Fibroblast of lung (primary cell): ENCODE measurements around the gene CLSTN2. TPM values are rescaled to one million over a fixed set of nuclear protein-coding genes. Genes with fewer than 3 reads are reported as not detected.

Source experiments
- DNase-seq, 2 donors: peaks; one replicate each; pipeline versions ENCODE4 v3.0.0 to v3.0.0-alpha.2; 2010; ENCODE audit warnings: low read depth in 2 of 2
- H2AFZ ChIP-seq: 2 replicates; pipeline ENCODE4 v1.5.1; 2012; ENCODE audit warnings: low read length, control low read depth, inconsistent platforms
- H3K27ac ChIP-seq: 2 replicates; pipeline ENCODE4 v1.5.1; 2011; ENCODE audit warnings: low read length, control low read depth; ENCODE audit not compliant: insufficient read depth
- H3K27me3 ChIP-seq: 2 replicates; pipeline ENCODE4 v1.5.1; 2011; ENCODE audit warnings: mild to moderate bottlenecking, low read length; ENCODE audit not compliant: control insufficient read depth, insufficient read depth
- H3K36me3 ChIP-seq: 2 replicates; pipeline ENCODE4 v1.5.1; 2011; ENCODE audit warnings: low read length; ENCODE audit not compliant: control insufficient read depth, insufficient read depth
- H3K4me1 ChIP-seq: 2 replicates; pipeline ENCODE4 v1.5.1; 2011; ENCODE audit warnings: low read length; ENCODE audit not compliant: control insufficient read depth, insufficient read depth; ENCODE audit errors: extremely low read depth
- H3K4me2 ChIP-seq: 2 replicates; pipeline ENCODE4 v1.5.1; 2011; ENCODE audit warnings: low read length, control low read depth; ENCODE audit not compliant: insufficient read depth; ENCODE audit errors: extremely low read depth
- H3K4me3 ChIP-seq, 4 experiments: fragments of 200-600 bp in 1 of 4; sonication (generic) in 1 of 4; replicated peaks in 1 of 4; 2 replicates each; pipeline ENCODE4 v1.5.1; 2011 to 2016; ENCODE audit warnings: low read length in 4 of 4, low read depth in 3 of 4, mild to moderate bottlenecking in 3 of 4, control low read depth in 2 of 4, inconsistent platforms in 1 of 4, mixed read lengths in 1 of 4; ENCODE audit not compliant: insufficient read depth in 1 of 4; ENCODE audit errors: control extremely low read depth in 1 of 4
- H3K79me2 ChIP-seq: 2 replicates; pipeline ENCODE4 v1.5.1; 2012; ENCODE audit warnings: mild to moderate bottlenecking, low read length, inconsistent platforms; ENCODE audit not compliant: control insufficient read depth, insufficient read depth
- H3K9ac ChIP-seq: 2 replicates; pipeline ENCODE4 v1.5.1; 2011; ENCODE audit warnings: mild to moderate bottlenecking, low read length, control low read depth; ENCODE audit not compliant: insufficient read depth
- H3K9me3 ChIP-seq: 2 replicates; pipeline ENCODE4 v1.5.1; 2012; ENCODE audit warnings: low read depth, low read length; ENCODE audit not compliant: control insufficient read depth, insufficient read depth
- H4K20me1 ChIP-seq: 2 replicates; pipeline ENCODE4 v1.5.1; 2011; ENCODE audit warnings: low read length; ENCODE audit not compliant: control insufficient read depth, insufficient read depth; ENCODE audit errors: extremely low read depth
- CTCF ChIP-seq, 2 donors: IDR thresholded peaks in 1 of 2; conservative IDR thresholded peaks in 1 of 2; 1 replicate in 1 of 2; 2 replicates in 1 of 2; pipeline ENCODE4 v1.5.1; 2011 to 2012; ENCODE audit warnings: low read length in 2 of 2, control low read depth in 1 of 2, inconsistent platforms in 1 of 2, low read depth in 1 of 2, mild to moderate bottlenecking in 1 of 2
- EZH2 ChIP-seq: IDR thresholded peaks from 2 replicates; pipeline ENCODE4 v1.5.1; 2012; ENCODE audit warnings: low read length, control low read depth, mild to moderate bottlenecking; ENCODE audit errors: missing control alignments
- polyA plus RNA-seq, 2 donors: library from polyadenylated mRNA; depleted of rRNA in 1 of 2; stranded (reverse) in 1 of 2; unstranded in 1 of 2; fragments of >200 nt; gene quantifications; 2 replicates each; pipeline ENCODE4 v1.2.1, GENCODE V29; 2011 to 2012; ENCODE audit warnings: missing spikeins in 1 of 2
- total RNA-seq: library from RNA; depleted of rRNA; stranded (reverse); fragments of >200 nt; gene quantifications from 2 replicates; pipeline ENCODE4 v1.2.1, GENCODE V29; 2014

Gene CLSTN2
- total and polyA plus RNA-seq, 2 donors (not counting 1 experiment from before 2014, with no cell fraction given): under 0.01 to 1.3 TPM

GRCh38 chr3:140614001-140614400, 679.0 kb downstream of the CLSTN2 start:
- Histone ChIP-seq H4K20me1 (no peaks in the 10 kb centered on the region), H3K9me3 (no peaks in the 10 kb centered on the region), H3K27ac (no peak overlapping the region), H3K27me3 (no peaks in the 10 kb centered on the region), H3K9ac (no peak overlapping the region), H3K4me2 (no peak overlapping the region), H3K36me3 (no peaks in the 10 kb centered on the region), H3K79me2 (no peaks in the 10 kb centered on the region), H3K4me1 (no peaks in the 10 kb centered on the region), H2AFZ (no peak overlapping the region), H3K4me3 (no peak overlapping the region)
- no peak for DNase-seq
- TF ChIP-seq EZH2 (no peak), CTCF (conservative IDR thresholded peaks at IDR 0.05 in 1 of 2, IDR thresholded peaks at IDR 0.05 in 1 of 2; ENCODE audit: low read depth in 1 of 2, low read length in 2 of 2) (no peak)

GRCh38 chr3:140617135-140617534, 682.1 kb downstream of the CLSTN2 start:
- no peaks in the 10 kb centered on the region for H3K79me2 ChIP-seq
- no peaks in the 10 kb centered on the region for H4K20me1 ChIP-seq
- H3K4me2 ChIP-seq: no peak overlapping the region
- no peak for DNase-seq
- no peaks in the 10 kb centered on the region for H3K27me3 ChIP-seq
- TF ChIP-seq CTCF (conservative IDR thresholded peaks at IDR 0.05 in 1 of 2, IDR thresholded peaks at IDR 0.05 in 1 of 2; ENCODE audit: low read depth in 1 of 2, low read length in 2 of 2) (no peak), EZH2 (no peak)
- no peak overlapping the region for H3K9ac ChIP-seq
- no peak overlapping the region for H3K27ac ChIP-seq
- no peak overlapping the region for H3K4me3 ChIP-seq
- no peaks in the 10 kb centered on the region for H3K9me3 ChIP-seq
- H3K4me1 ChIP-seq: no peaks in the 10 kb centered on the region
- no peak overlapping the region for H2AFZ ChIP-seq
- H3K36me3 ChIP-seq: no peaks in the 10 kb centered on the region

GRCh38 chr3:140626856-140627255, 691.9 kb downstream of the CLSTN2 start:
- Histone ChIP-seq H3K4me3 (no peak overlapping the region), H3K9me3 (no peaks in the 10 kb centered on the region), H3K79me2 (no peaks in the 10 kb centered on the region), H3K4me1 (peaks cover 4% of the 10 kb centered on the region), H3K27me3 (no peaks in the 10 kb centered on the region), H3K4me2 (no peak overlapping the region), H2AFZ (no peak overlapping the region), H4K20me1 (no peaks in the 10 kb centered on the region), H3K9ac (no peak overlapping the region), H3K27ac (no peak overlapping the region), H3K36me3 (no peaks in the 10 kb centered on the region)
- no peak for DNase-seq
- no peak for TF ChIP-seq EZH2
- no peak for TF ChIP-seq CTCF (conservative IDR thresholded peaks at IDR 0.05 in 1 of 2, IDR thresholded peaks at IDR 0.05 in 1 of 2; ENCODE audit: low read depth in 1 of 2, low read length in 2 of 2)
